SH-SY5Y (cell line): Measurements from ENCODE around the gene PRRT4.

ENCODE experiments used
- GATA2 ChIP-seq: IDR thresholded peaks from 2 replicates; pipeline ENCODE4 v1.6.1; 2011; ENCODE audit warnings: mild to moderate bottlenecking, low read depth, low read length
- GATA3 ChIP-seq: IDR thresholded peaks from 2 replicates; pipeline ENCODE4 v1.6.1; 2011; ENCODE audit warnings: low read depth, mild to moderate bottlenecking, low read length, moderate library complexity

Gene PRRT4

GRCh38 chr7:128321044-128321422 lies 40.5 kb downstream of the PRRT4 start:
- no peak for TF ChIP-seq GATA2
- no peak for TF ChIP-seq GATA3

GRCh38 chr7:128318691-128319090 lies 42.8 kb downstream of the PRRT4 start:
- TF ChIP-seq GATA2 (no peak), GATA3 (no peak)

GRCh38 chr7:128311013-128311412 lies 50.5 kb downstream of the PRRT4 start:
- TF ChIP-seq GATA3 (no peak), GATA2 (no peak)

- TF ChIP-seq GATA2 (no peak), GATA3 (no peak)
Measured at GRCh38 chr7:128310499-128310898, 51.0 kb downstream of the PRRT4 start.

DNA sequence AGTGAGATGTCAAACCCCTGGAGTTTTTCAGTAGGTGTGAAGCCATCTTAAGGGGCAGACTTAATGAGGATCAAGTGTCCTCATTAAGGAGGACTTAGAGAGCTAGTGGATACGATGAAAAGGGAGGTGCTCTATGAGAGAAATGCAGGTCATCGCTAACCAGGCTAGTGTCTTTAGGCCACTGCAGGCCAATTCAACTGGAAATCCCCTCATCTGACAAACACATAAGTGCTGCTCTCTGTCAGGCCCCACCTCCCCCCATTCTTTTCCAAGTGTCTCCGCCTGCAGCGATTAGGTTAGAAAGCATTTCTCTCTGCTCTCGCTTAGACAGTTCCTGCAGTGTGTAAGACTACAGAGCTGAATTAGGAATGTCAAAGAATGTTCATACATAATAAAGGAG lies 51.5 kb downstream of the PRRT4 start:
- TF ChIP-seq GATA2 (no peak), GATA3 (no peak)

DNA sequence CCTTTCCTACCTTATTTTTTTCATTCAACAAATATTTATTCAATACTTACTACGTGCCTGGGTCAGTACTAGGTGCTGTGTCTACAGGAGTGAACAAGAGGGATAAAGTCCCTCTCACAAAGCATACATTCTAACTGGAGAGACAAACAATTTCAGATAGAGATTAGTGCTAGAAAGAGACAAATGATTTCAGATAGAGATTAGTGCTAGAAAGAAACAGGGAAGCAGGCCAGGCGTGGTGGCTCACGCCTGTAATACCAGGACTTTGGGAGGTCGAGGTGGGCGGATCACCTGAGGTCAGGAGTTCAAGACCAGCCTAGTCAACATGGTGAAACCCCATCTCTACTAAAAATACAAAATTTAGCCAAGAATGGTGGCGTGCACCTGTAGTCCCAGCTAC lies 52.4 kb downstream of the PRRT4 start:
- no peak for TF ChIP-seq GATA2

DNA sequence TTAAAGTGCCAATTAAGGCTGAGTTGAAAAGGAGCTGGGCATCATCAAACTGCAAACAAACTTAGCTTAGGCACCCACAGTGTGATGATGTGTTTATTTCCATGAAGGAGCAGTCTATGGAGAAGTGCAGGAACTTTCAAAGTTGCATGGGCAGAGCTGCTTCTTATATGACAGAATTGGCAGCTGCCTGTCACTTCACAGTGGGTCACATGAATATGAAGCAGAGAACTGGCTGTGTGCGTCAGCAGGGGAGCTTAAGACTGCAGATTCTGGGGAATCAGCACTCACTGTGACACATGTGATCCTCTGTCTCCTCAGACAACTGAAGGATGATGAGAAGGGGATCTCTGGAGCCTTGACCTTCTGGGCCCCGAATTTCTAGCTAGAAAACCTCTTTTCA lies 54.4 kb downstream of the PRRT4 start:
- no peak for TF ChIP-seq GATA2
- TF ChIP-seq GATA3 = no peak

GRCh38 chr7:128304212-128304611 lies 57.3 kb downstream of the PRRT4 start:
- TF ChIP-seq GATA2 = no peak
- TF ChIP-seq GATA3 = no peak

- no peak for TF ChIP-seq GATA2
- no peak for TF ChIP-seq GATA3
Measured at GRCh38 chr7:128303643-128304042, 57.8 kb downstream of the PRRT4 start.

DNA sequence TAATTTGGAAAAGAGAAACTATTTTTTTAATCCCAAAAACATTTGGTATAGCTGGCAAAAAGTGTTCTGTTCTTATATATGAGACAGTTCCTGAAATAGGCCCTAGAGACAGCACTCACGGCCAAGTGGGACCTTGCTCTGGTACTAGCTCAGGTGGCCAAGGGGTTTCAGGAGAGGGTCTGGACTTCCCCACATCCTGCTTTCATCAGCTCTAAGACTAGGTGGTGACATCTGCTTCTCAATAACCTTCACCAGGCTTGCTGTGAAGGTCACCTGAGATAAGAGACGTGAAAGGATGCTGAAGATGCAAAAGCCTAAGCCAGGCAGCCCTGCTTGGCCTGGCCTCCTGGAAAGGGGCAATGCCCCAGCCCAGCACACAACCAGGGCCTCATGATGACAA lies 58.4 kb downstream of the PRRT4 start:
- TF ChIP-seq GATA2 (no peak), GATA3 (no peak)

- no peak for TF ChIP-seq GATA3
- no peak for TF ChIP-seq GATA2
Measured at GRCh38 chr7:128302139-128302538, 59.4 kb downstream of the PRRT4 start.
